SK-N-SH (cell line): ENCODE data around the gene MTPN. TPM values are rescaled to one million over a fixed set of nuclear protein-coding genes. Genes with fewer than 3 reads are reported as not detected.

ENCODE experiments used
- GABPA ChIP-seq: IDR thresholded peaks from 2 replicates; pipeline ENCODE4 v1.4.0; 2012; ENCODE audit warnings: low read depth, mild to moderate bottlenecking
- IRF3 ChIP-seq: fragments of 150-350 bp; IDR thresholded peaks from 2 replicates; pipeline ENCODE4 v1.6.1; 2016; ENCODE audit warnings: mild to moderate bottlenecking, low read depth, low read length
- MEF2A ChIP-seq: IDR thresholded peaks from 2 replicates; pipeline ENCODE4 v1.4.0; 2012; ENCODE audit warnings: low read depth, borderline replicate concordance
- polyA plus RNA-seq, 3 experiments: library from polyadenylated mRNA; depleted of rRNA; stranded (reverse); fragments of >200 nt; gene quantifications; 2 replicates each; pipeline ENCODE4 v1.2.3, GENCODE V29; 2012
- small RNA-seq, 7 experiments: library from RNA; depleted of rRNA; stranded (forward); fragments of <200 nt; gene quantifications; one replicate each; pipeline ENCODE3, GENCODE V24; 2012
- TF ChIP-seq, protein P1 (sequence below): IDR thresholded peaks from 2 replicates; pipeline ENCODE4 v1.4.0; 2012; ENCODE audit warnings: low read depth

The MTPN gene
- polyA plus RNA-seq, 1 of the 3 experiments (the other 2 are of a cell fraction): 135 TPM

- TF ChIP-seq GABPA: no peak
- TF ChIP-seq, protein P1, sequence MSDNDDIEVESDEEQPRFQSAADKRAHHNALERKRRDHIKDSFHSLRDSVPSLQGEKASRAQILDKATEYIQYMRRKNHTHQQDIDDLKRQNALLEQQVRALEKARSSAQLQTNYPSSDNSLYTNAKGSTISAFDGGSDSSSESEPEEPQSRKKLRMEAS: no peak
- TF ChIP-seq IRF3: no peak
- no peak for TF ChIP-seq MEF2A
Measured at GRCh38 chr7:135877805-135878204, 99.4 kb downstream of the MTPN start (continued).

Small RNA genes lying within 50 kb of the gene (small RNA-seq; reads per million reads assigned to genes)
- 0 reads per million in 7 experiments for gene RNU6-223P

Other genes starting within 250 kb of the MTPN start
- 0.23 and 0.30 TPM in 2 replicates for gene SLC13A4, start 249.2 kb downstream of the MTPN start, polyA plus RNA-seq (2012; rRNA removed)
- gene FAM180A, start 228.5 kb downstream of the MTPN start, polyA plus RNA-seq (2012; rRNA removed): 0.08 and 0.10 TPM in 2 replicates